EL (cell line): ENCODE results near the gene CLEC4A.
"Not testable (repeated sequence)": the region's sequence is repeated elsewhere in the genome, so short reads cannot be mapped to it uniquely, and the experiment has no call there.

Experiments
- DNase-seq: peaks from one replicate; pipeline ENCODE4 v3.0.0-alpha.2; 2016

The CLEC4A gene

GRCh38 chr12:8123124-8123912, at the start of gene CLEC4A:
TSS of gene CLEC4A (plus strand) at chr12:8123617. CDS start at chr12:8123879, 262 bp downstream.
- DNase-seq = no peak

DNA sequence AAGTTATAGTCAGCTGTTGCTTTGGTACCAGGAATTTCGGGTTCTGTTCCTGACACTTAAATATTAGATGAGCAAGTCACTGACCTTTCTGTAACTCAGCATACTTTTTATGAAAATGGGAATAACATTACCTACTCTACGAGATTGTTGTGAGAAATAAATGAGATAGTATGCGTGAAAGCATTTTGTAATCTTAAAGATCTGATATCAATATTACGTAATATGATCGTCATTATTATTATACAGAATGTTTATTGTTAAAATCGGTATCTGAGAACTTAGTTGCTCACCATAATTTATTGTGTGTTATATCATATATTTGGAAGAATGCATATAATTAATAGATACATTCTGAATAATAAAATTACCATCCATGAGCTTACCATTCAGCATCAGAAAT, 47.5 kb upstream of the CLEC4A start:
- DNase-seq = no peak

- DNase-seq = no peak
Observed at GRCh38 chr12:8076366-8076765, 47.1 kb upstream of the CLEC4A start.

DNA sequence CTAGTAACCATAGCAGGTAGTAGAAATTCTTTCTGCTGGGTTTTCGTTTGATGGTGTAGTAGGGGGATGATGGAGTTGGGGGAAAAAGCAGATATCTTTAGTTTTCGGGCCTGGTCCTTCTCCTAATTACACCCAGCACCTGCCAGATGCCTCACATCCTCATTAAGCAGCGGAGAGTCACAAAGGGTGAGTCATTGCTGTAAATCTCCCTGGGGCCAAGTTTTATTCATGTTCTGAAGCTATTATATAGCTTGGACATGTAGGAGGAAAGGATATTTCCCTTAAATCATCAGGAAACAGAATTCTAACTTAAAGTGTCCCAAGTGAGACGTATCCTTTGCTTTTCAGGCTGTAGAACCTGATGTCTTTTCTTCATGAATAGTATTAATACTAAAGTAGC, 46.2 kb upstream of the CLEC4A start:
- DNase-seq = peak; percentile 78

GRCh38 chr12:8078398-8078797, 45.0 kb upstream of the CLEC4A start:
- peak; percentile 68 for DNase-seq

- no peak for DNase-seq
Observed at GRCh38 chr12:8078916-8079315, 44.5 kb upstream of the CLEC4A start.

DNA sequence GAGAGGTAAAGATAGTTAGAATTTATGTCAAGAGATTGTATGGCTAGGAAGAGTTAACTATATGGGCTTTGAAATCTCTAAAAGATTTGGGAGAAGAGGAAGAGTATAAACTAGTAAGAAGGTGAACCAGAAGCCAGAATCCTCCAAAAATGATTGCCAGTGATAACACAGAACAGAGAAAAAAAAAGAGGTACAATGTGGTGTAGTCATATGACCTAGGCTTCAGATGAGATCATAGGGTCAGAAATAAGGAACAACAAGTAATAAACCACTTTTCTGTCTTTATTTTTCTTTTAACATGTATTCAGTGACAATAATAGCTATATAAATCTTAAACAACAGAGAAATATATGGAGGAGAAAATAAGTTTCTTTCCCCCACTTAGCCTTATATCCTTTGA, 43.3 kb upstream of the CLEC4A start:
- no peak for DNase-seq

- DNase-seq = peak; percentile 8
Observed at GRCh38 chr12:8081251-8081920, 42.0 kb upstream of the CLEC4A start.

DNA sequence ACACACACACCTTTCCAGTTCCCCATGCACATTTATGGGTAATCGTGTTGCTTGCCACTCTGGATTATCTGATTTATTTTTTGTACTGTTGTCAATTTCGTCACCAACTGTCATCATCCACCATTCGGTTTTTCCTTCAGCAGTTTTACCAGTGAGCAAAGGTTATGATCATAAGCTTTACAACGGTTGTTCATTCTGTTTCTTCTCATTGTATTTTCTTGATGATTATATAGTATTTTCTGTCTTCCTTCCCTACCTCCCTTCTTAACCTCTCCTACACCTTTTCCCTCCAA, 40.7 kb upstream of the CLEC4A start:
- no peak for DNase-seq

GRCh38 chr12:8084351-8084750, 39.1 kb upstream of the CLEC4A start:
- not testable (repeated sequence) for DNase-seq

GRCh38 chr12:8087666-8088065, 35.8 kb upstream of the CLEC4A start:
- DNase-seq = no peak

GRCh38 chr12:8088574-8088973, 34.8 kb upstream of the CLEC4A start:
- DNase-seq = no peak

- DNase-seq = not testable (repeated sequence)
Observed at GRCh38 chr12:8089277-8089676, 34.1 kb upstream of the CLEC4A start.

GRCh38 chr12:8089716-8090115, 33.7 kb upstream of the CLEC4A start:
- no peak for DNase-seq

DNA sequence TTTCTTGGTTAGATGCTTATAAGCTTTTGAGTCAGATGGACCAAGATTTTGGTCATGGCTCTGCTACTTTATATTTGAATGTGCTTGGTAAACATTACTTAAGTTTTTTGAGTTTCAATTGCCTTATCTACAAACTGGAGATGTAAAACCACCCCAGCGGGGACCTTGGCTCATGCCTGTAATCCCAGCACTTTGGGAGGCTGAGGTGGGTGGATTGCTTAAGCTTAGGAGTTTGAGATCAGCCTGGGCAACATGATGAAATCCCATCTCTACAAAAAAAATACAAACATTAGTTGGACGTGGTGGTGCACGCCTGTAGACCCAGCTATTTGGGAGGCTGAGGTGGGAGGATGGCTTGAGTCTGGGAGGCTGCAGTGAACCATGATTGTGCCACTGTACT, 30.1 kb upstream of the CLEC4A start:
- DNase-seq = no peak

DNA sequence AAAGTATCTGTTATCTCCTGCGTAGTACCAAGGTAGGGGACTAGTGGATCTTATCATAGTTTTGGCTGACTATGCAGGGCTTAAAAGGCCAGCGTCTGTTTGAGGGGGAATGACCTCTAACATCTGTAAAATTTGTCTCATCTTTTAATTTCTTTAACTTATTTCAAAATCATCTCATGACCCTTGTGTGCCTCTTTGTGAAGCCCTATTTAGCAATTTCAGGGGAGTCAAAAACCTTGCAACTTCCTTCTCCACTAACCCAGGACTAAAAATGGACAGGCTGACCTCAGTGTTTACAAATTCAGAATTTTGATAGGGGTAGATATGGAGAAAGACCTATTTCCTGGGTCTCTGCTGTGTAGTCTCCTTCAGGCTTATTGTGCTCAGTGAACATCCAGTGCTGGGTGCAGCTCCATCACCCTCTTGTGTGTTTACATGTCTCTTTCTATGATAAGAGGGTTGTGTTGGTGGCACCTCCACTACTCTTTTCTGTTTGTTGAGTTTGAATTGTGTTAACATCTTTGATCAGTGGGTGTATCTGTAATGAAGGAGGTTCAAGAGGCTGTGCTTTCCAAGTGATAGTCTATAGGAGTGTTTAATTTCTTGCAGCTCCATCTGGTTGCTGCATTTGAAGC, 27.0 kb upstream of the CLEC4A start:
- no peak for DNase-seq

- DNase-seq = no peak
Observed at GRCh38 chr12:8099235-8099634, 24.2 kb upstream of the CLEC4A start.

GRCh38 chr12:8108808-8109398, 14.5 kb upstream of the CLEC4A start:
- peak; percentile 69 for DNase-seq

GRCh38 chr12:8113117-8113516, 10.3 kb upstream of the CLEC4A start:
- DNase-seq = not testable (repeated sequence)

GRCh38 chr12:8120072-8120713, 3.2 kb upstream of the CLEC4A start:
- no peak for DNase-seq

GRCh38 chr12:8127138-8127537, 3.7 kb downstream of the CLEC4A start:
- no peak for DNase-seq

GRCh38 chr12:8133636-8134397, 10.4 kb downstream of the CLEC4A start:
- DNase-seq = not testable (repeated sequence)
